Measurements from ENCODE around the gene INSM1.
A peak's percentile ranks its signal among the peaks of the same experiment; 100 is the strongest.

The INSM1 gene

GRCh38 chr20:20371681-20372080, 3.8 kb downstream of the INSM1 start:
- no peaks in the 10 kb centered on the region for H3K9me3 ChIP-seq (ENCODE audit: low read length)
- H3K4me3 ChIP-seq (ENCODE audit: low read depth in 1 of 2, low read length in 2 of 2) = no peak overlapping the region
- H3K27me3 ChIP-seq (ENCODE audit: control insufficient read depth in 1 of 2, insufficient read depth in 2 of 2, low read length in 2 of 2) = peaks cover 11 to 48% of the 10 kb centered on the region in 2 donors
- no peak overlapping the region for H3K27ac ChIP-seq (ENCODE audit: low read depth, low read length)
- no peaks in the 10 kb centered on the region for H3K4me1 ChIP-seq (ENCODE audit: insufficient read depth, low read length)
- no peaks in the 10 kb centered on the region for H3K36me3 ChIP-seq (ENCODE audit: insufficient read depth, low read length)
- no peak overlapping the region for H3K9ac ChIP-seq (ENCODE audit: low read length)

- Histone ChIP-seq H3K4me1 (ENCODE audit: insufficient read depth, low read length) (no peaks in the 10 kb centered on the region), H3K36me3 (ENCODE audit: insufficient read depth, low read length) (no peaks in the 10 kb centered on the region), H3K9ac (ENCODE audit: low read length) (no peak overlapping the region), H3K27ac (ENCODE audit: low read depth, low read length) (no peak overlapping the region), H3K4me3 (ENCODE audit: low read depth in 1 of 2, low read length in 2 of 2) (no peak overlapping the region), H3K27me3 (ENCODE audit: control insufficient read depth in 1 of 2, insufficient read depth in 2 of 2, low read length in 2 of 2) (peaks cover 11 to 39% of the 10 kb centered on the region in 2 donors), H3K9me3 (ENCODE audit: low read length) (no peaks in the 10 kb centered on the region)
Measured at GRCh38 chr20:20373091-20373571, 5.2 kb downstream of the INSM1 start.

- Histone ChIP-seq H3K9ac (ENCODE audit: low read length) (no peak overlapping the region), H3K27me3 (ENCODE audit: control insufficient read depth in 1 of 2, insufficient read depth in 2 of 2, low read length in 2 of 2) (peaks cover 7 to 23% of the 10 kb centered on the region in 2 donors), H3K4me1 (ENCODE audit: insufficient read depth, low read length) (no peaks in the 10 kb centered on the region), H3K4me3 (ENCODE audit: low read depth in 1 of 2, low read length in 2 of 2) (no peak overlapping the region), H3K36me3 (ENCODE audit: insufficient read depth, low read length) (no peaks in the 10 kb centered on the region), H3K9me3 (ENCODE audit: low read length) (no peaks in the 10 kb centered on the region), H3K27ac (ENCODE audit: low read depth, low read length) (no peak overlapping the region)
Measured at GRCh38 chr20:20375862-20376261, 8.0 kb downstream of the INSM1 start.

GRCh38 chr20:20386192-20386591, 18.3 kb downstream of the INSM1 start:
- Histone ChIP-seq H3K9me3 (ENCODE audit: low read length) (no peaks in the 10 kb centered on the region), H3K27me3 (ENCODE audit: control insufficient read depth in 1 of 2, insufficient read depth in 2 of 2, low read length in 2 of 2) (peaks cover 0 to 7% of the 10 kb centered on the region in 2 donors), H3K9ac (ENCODE audit: low read length) (no peak overlapping the region), H3K27ac (ENCODE audit: low read depth, low read length) (no peak overlapping the region), H3K4me3 (ENCODE audit: low read depth in 1 of 2, low read length in 2 of 2) (no peak overlapping the region), H3K4me1 (ENCODE audit: insufficient read depth, low read length) (no peaks in the 10 kb centered on the region), H3K36me3 (ENCODE audit: insufficient read depth, low read length) (no peaks in the 10 kb centered on the region)

- H3K9me3 ChIP-seq (ENCODE audit: low read length) = no peaks in the 10 kb centered on the region
- H3K9ac ChIP-seq (ENCODE audit: low read length) = no peak overlapping the region
- H3K27me3 ChIP-seq (ENCODE audit: control insufficient read depth in 1 of 2, insufficient read depth in 2 of 2, low read length in 2 of 2) = no peaks in the 10 kb centered on the region
- H3K4me1 ChIP-seq (ENCODE audit: insufficient read depth, low read length) = no peaks in the 10 kb centered on the region
- no peaks in the 10 kb centered on the region for H3K36me3 ChIP-seq (ENCODE audit: insufficient read depth, low read length)
- H3K27ac ChIP-seq (ENCODE audit: low read depth, low read length) = no peak overlapping the region
- H3K4me3 ChIP-seq (ENCODE audit: low read depth in 1 of 2, low read length in 2 of 2) = no peak overlapping the region
Measured at GRCh38 chr20:20390393-20390792, 22.5 kb downstream of the INSM1 start.

- Histone ChIP-seq H3K4me1 (ENCODE audit: insufficient read depth, low read length) (no peaks in the 10 kb centered on the region), H3K9ac (ENCODE audit: low read length) (no peak overlapping the region), H3K27ac (ENCODE audit: low read depth, low read length) (no peak overlapping the region), H3K27me3 (ENCODE audit: control insufficient read depth in 1 of 2, insufficient read depth in 2 of 2, low read length in 2 of 2) (no peaks in the 10 kb centered on the region), H3K4me3 (ENCODE audit: low read depth in 1 of 2, low read length in 2 of 2) (no peak overlapping the region), H3K36me3 (ENCODE audit: insufficient read depth, low read length) (no peaks in the 10 kb centered on the region), H3K9me3 (ENCODE audit: low read length) (no peaks in the 10 kb centered on the region)
Measured at GRCh38 chr20:20391115-20391514, 23.2 kb downstream of the INSM1 start.

GRCh38 chr20:20391766-20392165, 23.9 kb downstream of the INSM1 start:
- no peaks in the 10 kb centered on the region for H3K36me3 ChIP-seq (ENCODE audit: insufficient read depth, low read length)

GRCh38 chr20:20393207-20394120, 25.6 kb downstream of the INSM1 start:
- no peak overlapping the region for H3K27ac ChIP-seq (ENCODE audit: low read depth, low read length)
- no peaks in the 10 kb centered on the region for H3K9me3 ChIP-seq (ENCODE audit: low read length)
- H3K9ac ChIP-seq (ENCODE audit: low read length) = no peak overlapping the region
- H3K4me1 ChIP-seq (ENCODE audit: insufficient read depth, low read length) = no peaks in the 10 kb centered on the region
- no peaks in the 10 kb centered on the region for H3K36me3 ChIP-seq (ENCODE audit: insufficient read depth, low read length)
- H3K27me3 ChIP-seq (ENCODE audit: control insufficient read depth in 1 of 2, insufficient read depth in 2 of 2, low read length in 2 of 2) = no peaks in the 10 kb centered on the region
- H3K4me3 ChIP-seq (ENCODE audit: low read depth in 1 of 2, low read length in 2 of 2) = peak overlapping the region in 1 of 2 donors; percentile 9

More at GRCh38 chr20:20391766-20392165, 23.9 kb downstream of the INSM1 start:
- Histone ChIP-seq H3K4me3 (ENCODE audit: low read depth in 1 of 2, low read length in 2 of 2) (no peak overlapping the region), H3K27ac (ENCODE audit: low read depth, low read length) (no peak overlapping the region), H3K9me3 (ENCODE audit: low read length) (no peaks in the 10 kb centered on the region), H3K9ac (ENCODE audit: low read length) (no peak overlapping the region), H3K4me1 (ENCODE audit: insufficient read depth, low read length) (no peaks in the 10 kb centered on the region), H3K27me3 (ENCODE audit: control insufficient read depth in 1 of 2, insufficient read depth in 2 of 2, low read length in 2 of 2) (no peaks in the 10 kb centered on the region)

- no peak overlapping the region for H3K4me3 ChIP-seq (ENCODE audit: low read depth in 1 of 2, low read length in 2 of 2)
- H3K9me3 ChIP-seq (ENCODE audit: low read length) = no peaks in the 10 kb centered on the region
- H3K9ac ChIP-seq (ENCODE audit: low read length) = no peak overlapping the region
- no peaks in the 10 kb centered on the region for H3K36me3 ChIP-seq (ENCODE audit: insufficient read depth, low read length)
- no peaks in the 10 kb centered on the region for H3K27me3 ChIP-seq (ENCODE audit: control insufficient read depth in 1 of 2, insufficient read depth in 2 of 2, low read length in 2 of 2)
- H3K27ac ChIP-seq (ENCODE audit: low read depth, low read length) = no peak overlapping the region
- H3K4me1 ChIP-seq (ENCODE audit: insufficient read depth, low read length) = no peaks in the 10 kb centered on the region
Measured at GRCh38 chr20:20395087-20395486, 27.2 kb downstream of the INSM1 start.

- no peak overlapping the region for H3K4me3 ChIP-seq (ENCODE audit: low read depth in 1 of 2, low read length in 2 of 2)
- H3K27me3 ChIP-seq (ENCODE audit: control insufficient read depth in 1 of 2, insufficient read depth in 2 of 2, low read length in 2 of 2) = no peaks in the 10 kb centered on the region
- no peaks in the 10 kb centered on the region for H3K9me3 ChIP-seq (ENCODE audit: low read length)
- no peaks in the 10 kb centered on the region for H3K36me3 ChIP-seq (ENCODE audit: insufficient read depth, low read length)
- H3K9ac ChIP-seq (ENCODE audit: low read length) = no peak overlapping the region
- no peak overlapping the region for H3K27ac ChIP-seq (ENCODE audit: low read depth, low read length)
- H3K4me1 ChIP-seq (ENCODE audit: insufficient read depth, low read length) = no peaks in the 10 kb centered on the region
Measured at GRCh38 chr20:20395903-20396568, 28.1 kb downstream of the INSM1 start.

GRCh38 chr20:20396794-20397193, 28.9 kb downstream of the INSM1 start:
- no peak overlapping the region for H3K4me3 ChIP-seq (ENCODE audit: low read depth in 1 of 2, low read length in 2 of 2)
- no peaks in the 10 kb centered on the region for H3K27me3 ChIP-seq (ENCODE audit: control insufficient read depth in 1 of 2, insufficient read depth in 2 of 2, low read length in 2 of 2)
- H3K9me3 ChIP-seq (ENCODE audit: low read length) = no peaks in the 10 kb centered on the region
- no peaks in the 10 kb centered on the region for H3K4me1 ChIP-seq (ENCODE audit: insufficient read depth, low read length)
- no peak overlapping the region for H3K9ac ChIP-seq (ENCODE audit: low read length)
- H3K36me3 ChIP-seq (ENCODE audit: insufficient read depth, low read length) = no peaks in the 10 kb centered on the region
- no peak overlapping the region for H3K27ac ChIP-seq (ENCODE audit: low read depth, low read length)
